ENCODE results near the gene LANCL2.

The LANCL2 gene

GRCh38 chr7:55423891-55424290 is 58.8 kb downstream of the LANCL2 start:
- Histone ChIP-seq H3K4me3 (ENCODE audit: insufficient read depth, low read length, poor library complexity, severe bottlenecking) (no peak overlapping the region), H3K9me3 (ENCODE audit: insufficient read depth, low read length) (no peaks in the 10 kb centered on the region), H3K9me2 (replicated peaks; ENCODE audit: insufficient read depth, low read length) (no peaks in the 10 kb centered on the region), H3K36me3 (ENCODE audit: low read length) (no peaks in the 10 kb centered on the region), H3K27me3 (ENCODE audit: low read length) (no peaks in the 10 kb centered on the region), H3K9ac (ENCODE audit: low read length) (no peak overlapping the region), H3F3A (ENCODE audit: insufficient read depth) (no peaks in the 10 kb centered on the region), H3K79me2 (ENCODE audit: insufficient read depth, low read length) (no peaks in the 10 kb centered on the region), H4K20me1 (ENCODE audit: low read depth, low read length) (no peaks in the 10 kb centered on the region; the same call in 1 of the 2 replicates), H3K4me2 (ENCODE audit: low read depth, low read length, poor library complexity, severe bottlenecking) (no peak overlapping the region), H3K27ac (ENCODE audit: low read depth, low read length) (no peak overlapping the region), H2AFZ (ENCODE audit: low read depth, low read length, severe bottlenecking) (no peak overlapping the region)
- TF ChIP-seq, protein P1, sequence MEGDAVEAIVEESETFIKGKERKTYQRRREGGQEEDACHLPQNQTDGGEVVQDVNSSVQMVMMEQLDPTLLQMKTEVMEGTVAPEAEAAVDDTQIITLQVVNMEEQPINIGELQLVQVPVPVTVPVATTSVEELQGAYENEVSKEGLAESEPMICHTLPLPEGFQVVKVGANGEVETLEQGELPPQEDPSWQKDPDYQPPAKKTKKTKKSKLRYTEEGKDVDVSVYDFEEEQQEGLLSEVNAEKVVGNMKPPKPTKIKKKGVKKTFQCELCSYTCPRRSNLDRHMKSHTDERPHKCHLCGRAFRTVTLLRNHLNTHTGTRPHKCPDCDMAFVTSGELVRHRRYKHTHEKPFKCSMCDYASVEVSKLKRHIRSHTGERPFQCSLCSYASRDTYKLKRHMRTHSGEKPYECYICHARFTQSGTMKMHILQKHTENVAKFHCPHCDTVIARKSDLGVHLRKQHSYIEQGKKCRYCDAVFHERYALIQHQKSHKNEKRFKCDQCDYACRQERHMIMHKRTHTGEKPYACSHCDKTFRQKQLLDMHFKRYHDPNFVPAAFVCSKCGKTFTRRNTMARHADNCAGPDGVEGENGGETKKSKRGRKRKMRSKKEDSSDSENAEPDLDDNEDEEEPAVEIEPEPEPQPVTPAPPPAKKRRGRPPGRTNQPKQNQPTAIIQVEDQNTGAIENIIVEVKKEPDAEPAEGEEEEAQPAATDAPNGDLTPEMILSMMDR (IDR thresholded peaks at IDR 0.05; ENCODE audit: insufficient read depth, low read length, poor library complexity, severe bottlenecking), result no peak
- no peak for TF ChIP-seq EZH2phosphoT487 (conservative IDR thresholded peaks at IDR 0.05; ENCODE audit: low read length)

DNA sequence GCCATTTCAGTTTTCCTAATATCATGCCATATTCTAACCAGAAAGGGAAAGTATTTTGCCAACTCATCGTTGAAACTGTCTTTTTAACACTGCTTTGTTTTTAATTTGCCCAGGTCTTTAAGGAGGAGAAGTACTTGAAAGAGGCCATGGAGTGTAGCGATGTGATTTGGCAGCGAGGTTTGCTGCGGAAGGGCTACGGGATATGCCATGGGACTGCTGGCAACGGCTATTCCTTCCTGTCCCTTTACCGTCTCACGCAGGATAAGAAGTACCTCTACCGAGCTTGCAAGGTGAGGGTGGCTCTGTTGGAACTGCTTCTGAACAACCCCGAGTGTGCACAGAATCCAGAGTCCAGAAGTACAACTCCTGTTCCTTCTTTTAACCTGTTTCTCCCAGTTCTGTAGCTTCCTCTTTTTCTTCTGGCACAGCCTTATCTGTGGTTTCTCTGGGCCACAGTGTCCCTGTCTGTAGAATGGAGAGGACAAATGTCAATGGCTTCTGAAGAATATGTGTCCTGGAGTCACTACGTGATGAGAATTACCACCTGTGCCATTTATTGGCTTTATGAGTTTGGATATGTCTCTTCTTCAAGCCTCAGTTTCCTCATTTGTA is 60.1 kb downstream of the LANCL2 start:
- TF ChIP-seq, protein P1 (IDR thresholded peaks at IDR 0.05; ENCODE audit: insufficient read depth, low read length, poor library complexity, severe bottlenecking), result no peak
- no peak for TF ChIP-seq EZH2phosphoT487 (conservative IDR thresholded peaks at IDR 0.05; ENCODE audit: low read length)
- Histone ChIP-seq H3F3A (ENCODE audit: insufficient read depth) (no peaks in the 10 kb centered on the region), H3K36me3 (ENCODE audit: low read length) (no peaks in the 10 kb centered on the region), H3K27ac (ENCODE audit: low read depth, low read length) (no peak overlapping the region), H4K20me1 (ENCODE audit: low read depth, low read length) (no peaks in the 10 kb centered on the region; the same call in 1 of the 2 replicates), H3K9me3 (ENCODE audit: insufficient read depth, low read length) (no peaks in the 10 kb centered on the region), H3K27me3 (ENCODE audit: low read length) (no peaks in the 10 kb centered on the region), H3K79me2 (ENCODE audit: insufficient read depth, low read length) (no peaks in the 10 kb centered on the region), H3K4me2 (ENCODE audit: low read depth, low read length, poor library complexity, severe bottlenecking) (no peak overlapping the region), H3K4me3 (ENCODE audit: insufficient read depth, low read length, poor library complexity, severe bottlenecking) (no peak overlapping the region), H3K9ac (ENCODE audit: low read length) (no peak overlapping the region), H3K9me2 (replicated peaks; ENCODE audit: insufficient read depth, low read length) (no peaks in the 10 kb centered on the region), H2AFZ (ENCODE audit: low read depth, low read length, severe bottlenecking) (no peak overlapping the region)

GRCh38 chr7:55426676-55427075 is 61.5 kb downstream of the LANCL2 start:
- TF ChIP-seq, protein P1 (IDR thresholded peaks at IDR 0.05; ENCODE audit: insufficient read depth, low read length, poor library complexity, severe bottlenecking), result no peak
- no peak for TF ChIP-seq EZH2phosphoT487 (conservative IDR thresholded peaks at IDR 0.05; ENCODE audit: low read length)
- H3F3A ChIP-seq (ENCODE audit: insufficient read depth), result no peaks in the 10 kb centered on the region

More at GRCh38 chr7:55426676-55427075, 61.5 kb downstream of the LANCL2 start:
- H3K9ac ChIP-seq (ENCODE audit: low read length), result no peak overlapping the region
- H3K79me2 ChIP-seq (ENCODE audit: insufficient read depth, low read length), result no peaks in the 10 kb centered on the region
- H3K9me2 ChIP-seq (replicated peaks; ENCODE audit: insufficient read depth, low read length), result no peaks in the 10 kb centered on the region
- H3K27ac ChIP-seq (ENCODE audit: low read depth, low read length), result no peak overlapping the region
- no peak overlapping the region for H3K4me3 ChIP-seq (ENCODE audit: insufficient read depth, low read length, poor library complexity, severe bottlenecking)
- H3K4me2 ChIP-seq (ENCODE audit: low read depth, low read length, poor library complexity, severe bottlenecking), result no peak overlapping the region
- no peak overlapping the region for H2AFZ ChIP-seq (ENCODE audit: low read depth, low read length, severe bottlenecking)
- no peaks in the 10 kb centered on the region for H3K36me3 ChIP-seq (ENCODE audit: low read length)
- H3K9me3 ChIP-seq (ENCODE audit: insufficient read depth, low read length), result no peaks in the 10 kb centered on the region
- no peaks in the 10 kb centered on the region; the same call in 1 of the 2 replicates for H4K20me1 ChIP-seq (ENCODE audit: low read depth, low read length)
- H3K27me3 ChIP-seq (ENCODE audit: low read length), result no peaks in the 10 kb centered on the region

All from SU-DHL-6 (cell line).